SKM-1 (cell line): ENCODE data around the gene FPGS.

Experiments
- DNase-seq: peaks from one replicate; lab custom pipeline; 2025; ENCODE audit not compliant: unreplicated experiment; lab: John Stamatoyannopoulos, UW

FPGS gene

DNA sequence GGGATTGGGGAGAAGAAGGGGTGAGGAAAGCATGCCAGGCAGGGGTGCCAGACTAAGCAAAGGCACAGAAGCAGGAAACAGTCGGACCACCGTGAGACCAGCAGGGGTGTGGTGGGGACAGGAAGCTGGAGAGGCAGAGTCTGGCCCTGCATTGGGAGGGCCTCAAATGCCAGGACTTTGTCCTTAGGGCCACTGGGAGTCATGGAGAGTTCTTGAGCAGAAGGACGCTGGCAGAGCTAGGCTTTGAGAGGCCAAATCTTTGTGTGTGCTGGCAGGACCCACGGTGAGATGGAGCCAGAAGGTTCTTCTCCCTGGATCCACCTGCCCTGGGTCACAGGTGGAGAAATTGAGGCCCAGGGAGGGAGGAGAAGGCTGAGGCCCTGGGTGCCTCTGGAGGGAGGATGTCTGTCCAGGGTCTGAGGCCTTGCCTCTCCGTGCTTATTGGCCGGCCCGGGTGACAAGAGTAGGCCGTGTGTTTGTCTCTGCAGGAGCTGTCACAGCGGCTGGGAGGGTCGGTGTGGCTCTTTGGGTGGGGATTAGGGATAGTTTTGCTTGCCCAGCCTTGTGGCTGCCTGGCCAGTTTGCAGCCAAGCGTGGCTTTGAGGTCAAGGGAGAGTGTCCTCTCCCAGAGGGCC, 53.5 kb downstream of the FPGS start:
- DNase-seq = no peak

DNA sequence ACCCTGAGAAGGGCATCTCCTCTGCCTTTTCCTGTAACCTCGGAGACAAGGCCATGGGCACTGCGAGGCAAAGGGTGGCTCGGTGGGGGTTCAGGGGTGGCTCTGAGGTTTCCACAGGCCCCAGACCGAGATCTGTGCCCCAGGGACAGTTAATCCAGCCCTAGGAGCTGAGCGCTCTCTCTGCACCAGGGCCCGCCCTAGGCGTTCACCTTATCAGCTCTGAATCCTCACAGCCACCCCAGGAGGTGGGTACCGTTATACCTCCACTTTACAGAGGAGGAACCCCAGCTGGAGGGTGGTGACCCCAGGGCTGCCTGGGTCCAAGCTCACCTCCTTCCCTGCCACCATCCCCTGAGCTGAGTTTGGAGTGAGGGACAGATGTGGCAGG, 54.0 kb downstream of the FPGS start:
- DNase-seq = no peak

DNA sequence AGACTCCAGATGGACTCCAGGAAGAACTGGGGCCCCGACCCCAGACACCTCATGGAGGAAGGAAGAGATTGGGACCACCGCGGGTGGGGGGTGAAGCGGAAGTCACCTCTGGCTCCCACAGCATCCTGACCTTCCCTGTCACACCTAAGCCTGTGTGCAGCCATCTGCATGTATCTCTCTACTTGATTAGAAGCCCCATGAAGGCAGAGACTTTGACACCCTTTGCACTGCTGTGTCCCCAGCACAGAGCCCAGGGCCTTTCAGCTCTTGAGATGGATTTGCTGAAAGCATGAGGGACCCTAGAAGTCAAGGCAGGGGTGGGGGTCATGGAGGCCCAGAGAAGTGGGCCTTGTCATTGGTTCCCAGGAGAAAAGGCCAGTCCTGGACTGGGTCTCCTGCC, 54.6 kb downstream of the FPGS start:
- no peak for DNase-seq

DNA sequence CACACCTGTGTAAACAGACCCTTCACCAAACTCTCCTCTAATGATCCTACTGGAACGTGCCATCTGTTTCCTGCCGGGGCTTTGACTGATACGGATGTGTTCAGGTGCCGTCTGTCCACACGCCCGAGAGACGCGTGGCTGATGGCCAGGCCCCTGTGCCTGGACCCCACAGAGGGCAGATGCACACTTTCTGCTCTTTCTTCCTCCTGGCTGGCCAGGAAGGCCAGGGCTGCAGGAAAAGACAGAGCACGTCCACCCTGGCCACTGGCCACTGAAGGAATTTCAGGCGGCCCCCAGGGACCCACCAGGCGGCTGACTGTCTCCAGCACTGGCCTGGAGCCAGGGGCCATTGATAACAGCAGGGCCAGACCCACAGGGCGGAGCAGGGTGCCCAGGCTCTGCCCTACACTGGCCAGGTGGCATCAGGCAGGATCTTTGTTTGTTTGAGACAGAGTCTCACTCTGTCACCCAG, 55.4 kb downstream of the FPGS start:
- no peak for DNase-seq

DNA sequence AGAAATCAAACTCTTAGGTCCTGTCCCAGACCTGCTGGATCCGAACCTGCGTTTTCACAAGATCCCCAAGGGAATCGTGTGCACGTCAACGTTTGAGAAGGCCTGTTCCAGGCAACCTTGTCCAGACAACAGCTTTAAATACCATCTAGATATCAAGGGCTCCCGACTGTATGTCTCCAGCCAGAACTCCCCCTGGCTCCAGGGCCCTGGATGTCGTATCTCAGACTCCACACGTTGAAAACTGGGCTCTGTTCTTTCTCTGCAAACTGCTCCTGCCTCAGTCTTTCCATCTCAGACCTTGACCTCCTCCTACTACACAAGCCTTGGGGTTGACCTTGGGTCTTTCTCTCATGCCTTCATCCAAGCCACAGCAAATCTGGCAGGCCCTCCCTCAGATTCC, 57.6 kb downstream of the FPGS start:
- no peak for DNase-seq

DNA sequence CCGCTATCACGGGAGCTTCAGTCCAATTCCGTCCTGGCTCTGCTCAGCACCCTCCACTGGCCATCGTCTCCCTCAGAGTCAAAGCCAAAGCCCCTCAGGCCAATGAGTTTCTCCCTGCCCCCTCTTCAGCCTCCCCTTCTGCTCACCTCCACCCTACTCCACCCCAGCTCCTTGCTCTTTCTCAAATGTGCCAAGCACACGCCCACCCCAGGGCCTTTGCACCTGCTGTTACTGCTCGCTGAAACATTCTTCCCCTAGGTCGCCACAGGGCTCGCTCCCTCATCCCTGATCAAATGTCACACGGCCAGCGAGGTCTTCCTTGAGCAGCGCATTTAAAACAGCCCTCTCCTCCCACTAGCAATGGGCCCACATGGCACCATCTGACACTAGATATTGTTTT, 58.1 kb downstream of the FPGS start:
- no peak for DNase-seq

DNA sequence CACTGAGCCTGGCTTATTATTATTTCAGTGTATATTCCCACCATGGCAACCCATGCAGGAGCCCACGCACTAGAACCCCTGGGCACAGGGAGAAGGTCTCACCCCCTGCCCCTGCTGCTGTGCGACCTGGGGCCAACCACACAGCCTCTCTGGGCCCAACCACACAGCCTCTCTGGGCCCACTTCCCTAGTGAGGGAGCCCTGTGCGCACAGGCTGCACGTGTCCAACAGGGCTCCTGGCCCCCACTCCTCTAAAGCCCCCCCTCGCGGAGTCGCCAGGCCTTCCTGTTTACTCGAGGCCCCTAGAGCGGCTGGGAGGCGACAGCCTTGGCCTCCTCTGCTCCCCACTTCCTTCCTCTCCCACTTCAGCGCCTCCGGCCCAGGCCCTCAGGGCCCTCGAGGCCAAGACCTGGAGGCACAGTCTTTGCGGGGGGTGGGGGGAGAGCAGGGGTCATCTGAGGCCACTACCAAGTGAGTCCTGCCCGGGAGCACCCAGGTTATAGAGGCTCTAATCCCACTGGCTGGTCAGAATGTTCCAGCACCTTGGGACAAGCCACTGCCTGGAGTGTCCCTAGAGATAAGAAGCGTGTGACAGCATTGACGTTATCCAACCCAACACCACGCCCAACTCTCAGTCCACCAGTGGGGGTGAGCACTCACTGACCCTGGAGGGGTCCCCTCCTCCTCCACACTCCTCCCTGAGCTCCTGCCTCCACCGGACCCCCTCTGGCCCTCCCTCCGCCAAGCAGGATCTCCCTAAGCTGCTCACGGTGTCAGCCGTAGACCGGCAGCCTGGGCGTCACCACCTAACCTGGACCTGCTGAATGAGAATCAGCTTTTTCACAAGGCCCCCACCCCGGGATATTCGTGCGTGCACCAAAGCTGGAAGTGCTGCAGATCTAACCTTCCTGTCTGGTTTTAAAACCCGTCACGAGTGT, 59.7 kb downstream of the FPGS start:
- peak; percentile 95 for DNase-seq

DNA sequence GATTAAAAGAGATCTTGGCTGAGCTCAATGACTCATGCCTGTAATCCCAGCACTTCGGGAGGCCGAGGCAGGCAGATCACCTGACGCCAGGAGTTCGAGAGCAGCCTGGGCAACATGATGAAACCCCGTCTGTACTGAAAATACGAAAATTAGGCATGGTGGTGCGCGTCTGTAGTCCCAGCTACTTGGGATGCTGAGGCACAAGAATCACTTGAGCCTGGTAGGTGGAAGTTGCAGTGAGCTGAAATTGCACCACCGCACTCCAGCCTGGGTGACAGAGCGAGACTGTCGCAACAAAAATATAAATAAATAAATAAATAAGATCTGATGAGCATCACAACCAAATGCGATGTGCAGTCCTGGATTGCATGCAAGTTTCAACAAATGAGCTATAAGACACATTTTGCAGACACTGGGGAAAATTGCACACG, 60.5 kb downstream of the FPGS start:
- DNase-seq = no peak
